D341Med (cell line): Measurements from ENCODE around the gene TRMT6.
A peak's percentile ranks its signal among the peaks of the same experiment; 100 is the strongest.

Experiments used
- DNase-seq: peaks from one replicate; pipeline ENCODE4 v3.0.0; 2012; ENCODE audit warnings: low spot score

Gene TRMT6

GRCh38 chr20:5947276-5947675 is 3.1 kb downstream of the TRMT6 start:
- no peak for DNase-seq

GRCh38 chr20:5945963-5946362 is 4.4 kb downstream of the TRMT6 start:
- no peak for DNase-seq

GRCh38 chr20:5938456-5939029 is 11.8 kb downstream of the TRMT6 start:
- no peak for DNase-seq

GRCh38 chr20:5936238-5936637 is 14.1 kb downstream of the TRMT6 start:
- no peak for DNase-seq

- no peak for DNase-seq
These were observed 14.9 kb downstream of the TRMT6 start for GRCh38 chr20:5935384-5935783.

GRCh38 chr20:5933802-5934436 is 16.4 kb downstream of the TRMT6 start:
- peak; percentile 51 for DNase-seq

GRCh38 chr20:5932796-5933195 is 17.5 kb downstream of the TRMT6 start:
- DNase-seq: no peak

- DNase-seq: no peak
These were observed 18.9 kb downstream of the TRMT6 start for GRCh38 chr20:5931411-5931810.

GRCh38 chr20:5928836-5929715 is 21.3 kb downstream of the TRMT6 start:
- DNase-seq: no peak

- no peak for DNase-seq
These were observed 22.4 kb downstream of the TRMT6 start for GRCh38 chr20:5927749-5928462.

GRCh38 chr20:5925551-5925950 is 24.8 kb downstream of the TRMT6 start:
- DNase-seq: no peak

GRCh38 chr20:5923493-5923892 is 26.8 kb downstream of the TRMT6 start:
- no peak for DNase-seq

GRCh38 chr20:5920581-5920980 is 29.8 kb downstream of the TRMT6 start:
- no peak for DNase-seq

GRCh38 chr20:5919626-5920544 is 30.4 kb downstream of the TRMT6 start:
- DNase-seq: no peak

GRCh38 chr20:5918856-5919625 is 31.3 kb downstream of the TRMT6 start:
- DNase-seq: no peak

- DNase-seq: no peak
These were observed 35.5 kb downstream of the TRMT6 start for GRCh38 chr20:5914859-5915258.

GRCh38 chr20:5913166-5913565 is 37.2 kb downstream of the TRMT6 start:
- no peak for DNase-seq

GRCh38 chr20:5910186-5910585 is 40.1 kb downstream of the TRMT6 start:
- DNase-seq: no peak

GRCh38 chr20:5908981-5909380 is 41.4 kb downstream of the TRMT6 start:
- no peak for DNase-seq

- DNase-seq: no peak
These were observed 49.4 kb downstream of the TRMT6 start for GRCh38 chr20:5900908-5901307.

GRCh38 chr20:5899444-5899843 is 50.9 kb downstream of the TRMT6 start:
- DNase-seq: no peak
